HCT116 (cell line): ENCODE data around the gene ALKBH1. TPM values are rescaled to one million over a fixed set of nuclear protein-coding genes. Genes with fewer than 3 reads are reported as not detected.

Source experiments
- ATAC-seq: fragments of 200-7000 bp; cut with Tn5 transposase; 2 replicates; pipeline ENCODE4 v1.9.1; 2020; ENCODE audit warnings: mild to moderate bottlenecking, moderate library complexity
- BruUV-seq: library from RNA; stranded (reverse); fragments of 400-500 nt; replicated peaks from 2 replicates; lab custom pipeline; 2021; lab: Mats Ljungman, UMichigan
- CTCF ChIA-PET: fragments of 300-600 bp; sonication (Branson Sonifier 250); formaldehyde crosslinking; loops from one replicate; lab custom pipeline; 2021; ENCODE audit warnings: antibody characterized with exemption; lab: Charles Lee
- POLR2A ChIA-PET: fragments of 300-600, 350-600 bp; sonication (Branson Sonifier 250); formaldehyde crosslinking; loops from one replicate; lab custom pipeline; 2021; ENCODE audit warnings: antibody characterized with exemption; lab: Charles Lee
- RAD21 ChIA-PET, 2 experiments: fragments of 300-600 bp; sonication (Branson Sonifier 250); formaldehyde crosslinking; loops; one replicate each; lab custom pipeline; 2023; ENCODE audit warnings: low total read pairs in 2 of 2; ENCODE audit not compliant: uncharacterized antibody in 2 of 2, unreplicated experiment in 2 of 2, low non-redundant PET in 1 of 2; lab: Charles Lee
- DNase-seq: peaks from one replicate; pipeline ENCODE4 v3.0.0-alpha.2; 2010; ENCODE audit warnings: low read depth, low spot score
- H2AFZ ChIP-seq: fragments of 200-600 bp; shearing (Covaris generic), sonication (generic); 2 replicates; pipeline ENCODE4 v1.6.1; 2017; ENCODE audit warnings: low read depth, mixed run types, mixed read lengths, antibody characterized with exemption, low read length; ENCODE audit not compliant: poor library complexity, severe bottlenecking
- H3K27ac ChIP-seq: 2 replicates; pipeline ENCODE4 v1.5.1; 2012; ENCODE audit warnings: low read depth, low read length
- H3K27me3 ChIP-seq: fragments of 200-600 bp; sonication (generic); 2 replicates; pipeline ENCODE4 v1.6.1; 2016; ENCODE audit warnings: mixed run types, low read length, mixed read lengths; ENCODE audit not compliant: insufficient read depth
- H3K36me3 ChIP-seq, 2 experiments: fragments of 200-500 bp in 1 of 2; fragments of 200-600 bp in 1 of 2; sonication (Bioruptor generic) in 1 of 2; sonication (generic) in 1 of 2; 2 replicates each; pipeline versions ENCODE4 v1.5.1 to v1.6.1; 2014 to 2016; ENCODE audit warnings: low read length in 2 of 2, inconsistent platforms in 1 of 2, mixed read lengths in 1 of 2, mixed run types in 1 of 2; ENCODE audit not compliant: insufficient read depth in 2 of 2, control insufficient read depth in 1 of 2
- H3K4me1 ChIP-seq, 2 experiments: fragments of 200-600 bp in 1 of 2; sonication (generic) in 1 of 2; 2 replicates each; pipeline versions ENCODE4 v1.5.1 to v1.6.1; 2012 to 2017; ENCODE audit warnings: low read length in 2 of 2, inconsistent platforms in 1 of 2, mild to moderate bottlenecking in 1 of 2, mixed read lengths in 1 of 2, mixed run types in 1 of 2, moderate library complexity in 1 of 2; ENCODE audit not compliant: insufficient read depth in 2 of 2, control insufficient read depth in 1 of 2
- H3K4me2 ChIP-seq: fragments of 200-600 bp; sonication (generic); 2 replicates; pipeline ENCODE4 v1.6.1; 2017; ENCODE audit warnings: mixed run types, low read length, mixed read lengths
- H3K4me3 ChIP-seq, 2 experiments: fragments of 200-600 bp in 1 of 2; sonication (generic) in 1 of 2; replicated peaks in 1 of 2; 2 replicates each; pipeline ENCODE4 v1.5.1; 2011 to 2016; ENCODE audit warnings: low read length in 2 of 2, control low read depth in 1 of 2, low read depth in 1 of 2, mild to moderate bottlenecking in 1 of 2, mixed read lengths in 1 of 2, mixed run types in 1 of 2
- H3K79me2 ChIP-seq: fragments of 200-600 bp; sonication (generic); 2 replicates; pipeline ENCODE4 v1.6.1; 2017; ENCODE audit warnings: mild to moderate bottlenecking, mixed run types, low read length, moderate library complexity, mixed read lengths; ENCODE audit not compliant: insufficient read depth
- H3K9ac ChIP-seq: fragments of 200-600 bp; sonication (generic); 2 replicates; pipeline ENCODE4 v1.6.1; 2016; ENCODE audit warnings: low read length, mixed read lengths
- H3K9me2 ChIP-seq: fragments of 200-600 bp; sonication (generic), shearing (Covaris generic); 2 replicates; pipeline ENCODE4 v1.6.1; 2017; ENCODE audit warnings: mixed run types, mild to moderate bottlenecking, moderate library complexity; ENCODE audit not compliant: insufficient read depth
- H3K9me3 ChIP-seq, 2 experiments: fragments of 200-500 bp in 1 of 2; fragments of 200-600 bp in 1 of 2; sonication (Bioruptor generic) in 1 of 2; sonication (generic) in 1 of 2; 2 replicates each; pipeline ENCODE4 v1.6.1; 2014 to 2017; ENCODE audit warnings: low read length in 2 of 2, mixed read lengths in 2 of 2, inconsistent platforms in 1 of 2, low read depth in 1 of 2, mild to moderate bottlenecking in 1 of 2, mixed run types in 1 of 2, moderate library complexity in 1 of 2; ENCODE audit not compliant: control insufficient read depth in 1 of 2, insufficient read depth in 1 of 2
- H4K20me1 ChIP-seq: fragments of 200-600 bp; sonication (generic), shearing (Covaris generic); 2 replicates; pipeline ENCODE4 v1.6.1; 2017; ENCODE audit warnings: mixed run types, mild to moderate bottlenecking, moderate library complexity; ENCODE audit not compliant: insufficient read depth
- CEBPB ChIP-seq: IDR thresholded peaks from 2 replicates; pipeline ENCODE4 v1.6.1; 2012; ENCODE audit warnings: low read depth
- ELF1 ChIP-seq: IDR thresholded peaks from 2 replicates; pipeline ENCODE4 v1.6.1; 2012; ENCODE audit warnings: low read depth, borderline replicate concordance
- EZH2 ChIP-seq: fragments of 200-600 bp; sonication (generic); IDR thresholded peaks from 2 replicates; pipeline ENCODE4 v1.6.1; 2017; ENCODE audit warnings: antibody characterized with exemption, mixed run types
- EZH2phosphoT487 ChIP-seq: fragments of 200-600 bp; IDR thresholded peaks from 2 replicates; pipeline ENCODE4 v1.6.1; 2018; ENCODE audit warnings: antibody characterized with exemption, borderline replicate concordance
- MAX ChIP-seq: IDR thresholded peaks from 2 replicates; pipeline ENCODE4 v1.6.1; 2012
- POLR2AphosphoS5 ChIP-seq: IDR thresholded peaks from 2 replicates; pipeline ENCODE4 v1.6.1; 2011; ENCODE audit warnings: mild to moderate bottlenecking, low read depth, low read length, moderate library complexity
- RAD21 ChIP-seq: IDR thresholded peaks from 2 replicates; pipeline ENCODE4 v1.6.1; 2012; ENCODE audit warnings: low read depth, mild to moderate bottlenecking
- REST ChIP-seq: IDR thresholded peaks from 2 replicates; pipeline ENCODE4 v1.6.1; 2012; ENCODE audit warnings: low read depth
- SIN3A ChIP-seq: IDR thresholded peaks from 2 replicates; pipeline ENCODE4 v1.6.1; 2012; ENCODE audit warnings: low read depth
- SP1 ChIP-seq: IDR thresholded peaks from 2 replicates; pipeline ENCODE4 v1.6.1; 2012; ENCODE audit warnings: low read depth
- SRF ChIP-seq: IDR thresholded peaks from 2 replicates; pipeline ENCODE4 v1.6.1; 2012; ENCODE audit warnings: low read depth
- YY1 ChIP-seq: IDR thresholded peaks from 2 replicates; pipeline ENCODE4 v1.6.1; 2011; ENCODE audit warnings: low read length, low read depth, moderate library complexity, mild to moderate bottlenecking; ENCODE audit not compliant: insufficient replicate concordance; ENCODE audit errors: extremely low read depth
- ZBTB33 ChIP-seq: IDR thresholded peaks from 2 replicates; pipeline ENCODE4 v1.6.1; 2011; ENCODE audit warnings: mild to moderate bottlenecking, low read length, moderate library complexity; ENCODE audit not compliant: insufficient replicate concordance; ENCODE audit errors: extremely low read depth
- ZFX ChIP-seq: fragments of 450-650 bp; IDR thresholded peaks from 2 replicates; pipeline ENCODE4 v1.6.1; 2017
- intact Hi-C: fragments of 100-400 bp; cut with micrococcal nuclease; formaldehyde crosslinking; loops from 2 replicates; pipeline ENCODE4 v1.10.0; 2022
- total RNA-seq: library from RNA; stranded (reverse); gene quantifications from one replicate; pipeline ENCODE4 v1.2.1, GENCODE V29; 2021; ENCODE audit not compliant: unreplicated experiment

ALKBH1 gene
- total RNA-seq, 1 experiment from 2014 or later: 14.4 TPM

DNA sequence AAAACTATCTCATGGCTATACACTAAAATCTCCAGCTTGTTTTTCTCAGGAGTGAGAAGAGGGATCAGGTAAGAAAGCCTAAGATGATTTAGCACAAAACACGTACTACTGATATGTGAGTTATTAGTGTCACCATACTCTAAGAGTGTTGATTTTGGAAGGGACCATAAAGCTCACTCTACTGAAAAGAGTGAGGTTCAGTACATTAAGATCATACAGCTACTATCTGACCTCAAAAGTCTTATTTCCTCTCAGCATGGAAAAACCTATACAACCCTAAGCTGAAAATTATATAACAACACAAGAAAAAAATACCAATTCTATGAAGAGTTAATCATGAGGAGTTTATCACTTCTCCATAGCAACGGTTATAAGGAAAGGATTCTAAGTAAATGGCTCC, 33.6 kb upstream of the ALKBH1 start:
- RAD21 ChIA-PET: no interaction called here
- Histone ChIP-seq H3K36me3 (peaks cover 11 to 25% of the 10 kb centered on the region in 2 experiments), H2AFZ (no peak overlapping the region), H3K9me2 (no peaks in the 10 kb centered on the region), H3K9ac (no peak overlapping the region), H3K9me3 (no peaks in the 10 kb centered on the region), H3K27me3 (no peaks in the 10 kb centered on the region), H3K4me3 (no peak overlapping the region), H3K27ac (no peak overlapping the region), H3K4me1 (no peaks in the 10 kb centered on the region), H3K79me2 (peaks cover 83% of the 10 kb centered on the region), H4K20me1 (0 out of 2 replicates have a peak, but pooled peaks cover 5% of the 10 kb centered on the region), H3K4me2 (no peak overlapping the region)
- TF ChIP-seq RAD21 (no peak), SP1 (no peak), MAX (no peak), CEBPB (no peak), ZBTB33 (no peak), SRF (no peak), ELF1 (no peak), EZH2 (no peak), POLR2AphosphoS5 (no peak), ZFX (no peak), SIN3A (no peak), YY1 (no peak), EZH2phosphoT487 (no peak), REST (no peak)
- CTCF ChIA-PET: no interaction called here
- intact Hi-C loops: no loop called here
- no peak for DNase-seq
- no TSS peak for BruUV-seq
- POLR2A ChIA-PET: no interaction called here
- no peak for ATAC-seq
